ENCODE data around the gene TBX1. TPM values are rescaled to one million over a fixed set of nuclear protein-coding genes. Genes with fewer than 3 reads are reported as not detected.
A peak's percentile ranks its signal among the peaks of the same experiment; 100 is the strongest.

The TBX1 gene
- total and polyA plus RNA-seq, 2 experiments from 2014 or later: 0.07 TPM; not detected in 1

- peaks cover 17% of the 10 kb centered on the region for H3K4me1 ChIP-seq (ENCODE audit: insufficient read depth)
- H3K9me2 ChIP-seq (replicated peaks; ENCODE audit: insufficient read depth): no peaks in the 10 kb centered on the region
- TF ChIP-seq EZH2 (IDR thresholded peaks at IDR 0.05; ENCODE audit: borderline replicate concordance) (no peak), CTCF (IDR thresholded peaks at IDR 0.05; ENCODE audit: poor library complexity) (no peak), EZH2phosphoT487 (IDR thresholded peaks at IDR 0.05; ENCODE audit: low read depth, severe bottlenecking, unreplicated experiment) (no peak)
- no peaks in the 10 kb centered on the region for H3K36me3 ChIP-seq (replicated peaks; ENCODE audit: insufficient read depth, low read depth)
- WGBS (ENCODE audit: low lambda C conversion rate, missing lambda C conversion rate): 91% methylated on average over 13 of the region's 13 CpGs
- no peaks in the 10 kb centered on the region for H3K27me3 ChIP-seq
- no peak for DNase-seq (ENCODE audit: low spot score)
- H3K79me2 ChIP-seq: no peaks in the 10 kb centered on the region
- H3K27ac ChIP-seq: no peak overlapping the region
- no peaks in the 10 kb centered on the region for H3K9me3 ChIP-seq (ENCODE audit: low read depth)
- no peak overlapping the region for H3K4me3 ChIP-seq
- no peak overlapping the region for H3K4me2 ChIP-seq
- no peak overlapping the region for H2AFZ ChIP-seq
- no peaks in the 10 kb centered on the region for H4K20me1 ChIP-seq (ENCODE audit: insufficient read depth, poor library complexity, severe bottlenecking)
These were observed 40.2 kb downstream of the TBX1 start for GRCh38 chr22:19800761-19801244.

DNA sequence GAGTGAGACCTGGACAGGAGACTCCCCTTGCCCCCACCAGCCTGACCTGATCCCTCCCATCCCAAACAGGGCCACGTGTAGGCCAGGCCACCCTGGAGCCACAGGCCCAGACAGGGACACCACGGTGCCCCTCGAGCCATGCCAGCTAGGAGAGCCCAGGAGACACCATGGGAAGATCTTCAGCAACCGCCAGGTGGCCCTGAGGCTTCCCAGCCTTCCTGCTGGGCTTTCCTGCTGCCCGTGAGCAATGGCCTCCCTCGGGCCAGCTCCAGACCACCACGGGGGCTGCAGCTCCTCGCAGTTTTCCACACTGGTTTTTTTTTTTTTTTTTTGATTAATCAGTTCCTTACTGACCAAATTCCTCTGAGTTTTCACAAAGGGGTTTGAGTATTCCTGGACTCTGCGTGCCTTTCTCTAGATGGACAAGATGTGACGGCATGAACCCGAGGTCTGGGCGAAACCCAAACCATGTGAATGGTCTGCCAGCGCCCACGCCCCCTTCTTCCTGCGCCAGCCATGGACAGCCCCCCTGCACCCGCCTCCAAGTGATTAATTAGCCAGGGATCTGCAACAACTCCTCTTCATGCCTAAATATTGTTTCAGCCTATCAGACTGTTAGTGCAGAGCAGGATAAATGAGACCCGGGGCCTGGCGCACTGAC is 40.9 kb downstream of the TBX1 start:
- Histone ChIP-seq H2AFZ (no peak overlapping the region), H3K4me1 (ENCODE audit: insufficient read depth) (peaks cover 17% of the 10 kb centered on the region), H3K27ac (no peak overlapping the region), H3K9me2 (replicated peaks; ENCODE audit: insufficient read depth) (no peaks in the 10 kb centered on the region), H3K27me3 (no peaks in the 10 kb centered on the region), H4K20me1 (ENCODE audit: insufficient read depth, poor library complexity, severe bottlenecking) (no peaks in the 10 kb centered on the region), H3K79me2 (no peaks in the 10 kb centered on the region), H3K9me3 (ENCODE audit: low read depth) (no peaks in the 10 kb centered on the region), H3K4me2 (no peak overlapping the region), H3K36me3 (replicated peaks; ENCODE audit: insufficient read depth, low read depth) (no peaks in the 10 kb centered on the region), H3K4me3 (no peak overlapping the region)
- TF ChIP-seq EZH2 (IDR thresholded peaks at IDR 0.05; ENCODE audit: borderline replicate concordance) (no peak), CTCF (IDR thresholded peaks at IDR 0.05; ENCODE audit: poor library complexity) (no peak), EZH2phosphoT487 (IDR thresholded peaks at IDR 0.05; ENCODE audit: low read depth, severe bottlenecking, unreplicated experiment) (no peak)
- peak; percentile 2 for DNase-seq (ENCODE audit: low spot score)
- 90% methylated on average over 18 of the region's 18 CpGs for WGBS (ENCODE audit: low lambda C conversion rate, missing lambda C conversion rate)

DNA sequence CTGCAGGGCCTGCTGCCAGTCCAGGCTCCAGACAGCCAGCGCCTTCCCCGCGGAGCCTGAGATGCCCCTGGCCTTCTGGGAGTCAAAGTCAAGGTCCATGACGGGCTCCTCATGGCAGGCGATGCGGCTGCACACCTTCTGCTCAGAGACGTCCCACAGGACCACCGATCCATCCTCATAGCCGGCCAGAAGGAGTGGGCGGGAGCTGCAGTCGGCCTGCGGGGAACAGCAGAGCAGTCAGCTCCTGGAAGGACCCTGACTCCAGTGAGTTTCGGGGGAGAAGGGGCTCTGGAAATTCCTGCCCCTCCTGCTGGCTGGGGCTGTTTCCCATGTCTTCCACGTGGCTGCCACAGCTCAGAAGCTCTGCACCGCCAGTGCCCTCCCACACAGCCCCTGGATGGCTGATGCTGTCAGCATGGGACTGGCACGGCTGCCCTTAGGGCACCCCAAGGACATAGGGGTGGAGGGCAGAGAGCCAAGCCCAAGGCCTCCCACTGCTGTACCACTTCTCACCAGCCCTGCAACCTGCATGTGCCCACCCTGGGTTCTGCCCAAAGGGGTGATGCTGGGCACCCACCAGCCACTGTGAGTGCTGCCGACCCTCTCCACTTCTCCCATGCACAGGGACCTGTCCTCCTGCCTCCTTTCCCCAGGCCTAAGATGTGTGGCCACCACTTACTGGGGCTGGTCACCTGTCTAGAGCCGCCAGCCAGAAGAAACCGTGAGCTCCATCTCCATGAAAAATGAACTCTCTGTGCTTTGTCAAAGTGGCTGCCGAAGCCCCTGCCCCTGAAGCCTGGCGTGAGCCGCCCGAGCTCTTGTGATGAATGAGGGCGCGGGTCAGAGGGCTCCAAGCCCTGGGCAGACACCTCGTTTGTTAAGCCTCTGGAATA is 41.7 kb downstream of the TBX1 start:
- Histone ChIP-seq H3K9me3 (ENCODE audit: low read depth) (no peaks in the 10 kb centered on the region), H3K27ac (no peak overlapping the region), H4K20me1 (ENCODE audit: insufficient read depth, poor library complexity, severe bottlenecking) (no peaks in the 10 kb centered on the region), H3K79me2 (no peaks in the 10 kb centered on the region), H3K9me2 (replicated peaks; ENCODE audit: insufficient read depth) (no peaks in the 10 kb centered on the region), H3K27me3 (no peaks in the 10 kb centered on the region), H3K36me3 (replicated peaks; ENCODE audit: insufficient read depth, low read depth) (no peaks in the 10 kb centered on the region), H3K4me1 (ENCODE audit: insufficient read depth) (peaks cover 17% of the 10 kb centered on the region), H3K4me3 (no peak overlapping the region), H2AFZ (no peak overlapping the region), H3K4me2 (no peak overlapping the region)
- TF ChIP-seq CTCF (IDR thresholded peaks at IDR 0.05; ENCODE audit: poor library complexity) (no peak), EZH2phosphoT487 (IDR thresholded peaks at IDR 0.05; ENCODE audit: low read depth, severe bottlenecking, unreplicated experiment) (no peak), EZH2 (IDR thresholded peaks at IDR 0.05; ENCODE audit: borderline replicate concordance) (no peak)
- WGBS (ENCODE audit: low lambda C conversion rate, missing lambda C conversion rate): 93% methylated on average over 26 of the region's 26 CpGs
- peak; percentile 2 for DNase-seq (ENCODE audit: low spot score)

All from hepatocyte (in vitro differentiated cells).